OCI-LY3 (cell line): ENCODE results near the gene TGM1.

Source experiments
- CTCF ChIP-seq: fragments of 200-600, 300-600 bp; sonication (generic); IDR thresholded peaks from 2 replicates; pipeline ENCODE4 v1.5.1; 2014; ENCODE audit warnings: antibody characterized with exemption, low read length, low read depth
- EZH2phosphoT487 ChIP-seq: fragments of 200-600 bp; shearing (Covaris generic); IDR thresholded peaks from 2 replicates; pipeline ENCODE4 v1.6.1; 2018; ENCODE audit warnings: antibody characterized with exemption, mixed run types, low read depth

- TF ChIP-seq CTCF (peak; percentile 62), EZH2phosphoT487 (no peak)
Measured at GRCh38 chr14:24279301-24280186, 16.6 kb upstream of the TGM1 start.
